IMR-90 (cell line): ENCODE data around the gene NAIF1. TPM values are rescaled to one million over a fixed set of nuclear protein-coding genes. Genes with fewer than 3 reads are reported as not detected.

Source experiments
- ATAC-seq: fragments of 200-7000 bp; cut with Tn5 transposase; 2 replicates; pipeline ENCODE4 v1.9.1; 2020; ENCODE audit warnings: low read depth, mild to moderate bottlenecking, moderate library complexity
- BruUV-seq: library from RNA; stranded (reverse); fragments of 400-500 nt; replicated peaks from 2 replicates; lab custom pipeline; 2021; lab: Mats Ljungman, UMichigan
- CTCF ChIA-PET: fragments of 300-600 bp; formaldehyde crosslinking; extraction: SDS; loops from one replicate; lab custom pipeline; 2021; ENCODE audit warnings: antibody characterized with exemption; lab: Yijun Ruan, JAX
- POLR2A ChIA-PET: fragments of 300-600 bp; sonication (Branson Sonifier 250); formaldehyde crosslinking; loops from one replicate; lab custom pipeline; 2022; ENCODE audit warnings: antibody characterized with exemption; ENCODE audit not compliant: unreplicated experiment; lab: Charles Lee
- DNase-seq: peaks from one replicate; pipeline ENCODE4 v3.0.0; 2013
- H2AFZ ChIP-seq: replicated peaks from 2 replicates; pipeline ENCODE3; 2013; ENCODE audit warnings: low read length, mild to moderate bottlenecking; ENCODE audit not compliant: poor library complexity
- H2AK5ac ChIP-seq: 2 replicates; pipeline ENCODE4 v1.6.1; 2013; ENCODE audit warnings: low read depth, low read length, inconsistent platforms
- H2AK9ac ChIP-seq: replicated peaks from 2 replicates; pipeline ENCODE3; 2013; ENCODE audit warnings: mild to moderate bottlenecking, low read depth, low read length, moderate library complexity; ENCODE audit not compliant: poor library complexity
- H2BK120ac ChIP-seq: 2 replicates; pipeline ENCODE4 v1.6.1; 2013; ENCODE audit warnings: low read depth, low read length, inconsistent platforms
- H2BK15ac ChIP-seq: 3 replicates; pipeline ENCODE4 v1.6.1; 2013; ENCODE audit warnings: low read depth, low read length, inconsistent platforms
- H2BK20ac ChIP-seq: 2 replicates; pipeline ENCODE4 v1.6.1; 2013; ENCODE audit warnings: low read depth, mild to moderate bottlenecking, inconsistent platforms, low read length, moderate library complexity
- H2BK5ac ChIP-seq: 2 replicates; pipeline ENCODE4 v1.6.1; 2013; ENCODE audit warnings: mild to moderate bottlenecking, low read depth, low read length, inconsistent platforms; ENCODE audit not compliant: poor library complexity, severe bottlenecking
- H3K14ac ChIP-seq: replicated peaks from 2 replicates; pipeline ENCODE4 v1.6.1; 2013; ENCODE audit warnings: low read depth, low read length, inconsistent platforms
- H3K18ac ChIP-seq: 2 replicates; pipeline ENCODE4 v1.6.1; 2013; ENCODE audit warnings: low read depth, low read length, control low read depth
- H3K23ac ChIP-seq: 2 replicates; pipeline ENCODE4 v1.6.1; 2013; ENCODE audit warnings: low read depth, low read length, inconsistent platforms
- H3K27ac ChIP-seq: 2 replicates; pipeline ENCODE4 v1.5.1; 2013; ENCODE audit warnings: mild to moderate bottlenecking, control low read depth, low read length; ENCODE audit not compliant: insufficient read depth
- H3K27me3 ChIP-seq: 2 replicates; pipeline ENCODE4 v1.6.1; 2013; ENCODE audit warnings: low read length; ENCODE audit not compliant: control insufficient read depth, insufficient read depth
- H3K36me3 ChIP-seq: 2 replicates; pipeline ENCODE4 v1.6.1; 2013; ENCODE audit warnings: low read length, mixed read lengths; ENCODE audit not compliant: control insufficient read depth, insufficient read depth
- H3K4ac ChIP-seq: 2 replicates; pipeline ENCODE4 v1.6.1; 2013; ENCODE audit warnings: low read depth, low read length, inconsistent platforms
- H3K4me1 ChIP-seq: 2 replicates; pipeline ENCODE4 v1.6.1; 2013; ENCODE audit warnings: low read length, mixed read lengths; ENCODE audit not compliant: control insufficient read depth, insufficient read depth
- H3K4me2 ChIP-seq: 2 replicates; pipeline ENCODE4 v1.6.1; 2013; ENCODE audit warnings: low read depth, mild to moderate bottlenecking, control low read depth, low read length, moderate library complexity
- H3K4me3 ChIP-seq: 2 replicates; pipeline ENCODE4 v1.5.1; 2013; ENCODE audit warnings: low read depth, mild to moderate bottlenecking, control low read depth, low read length, moderate library complexity; ENCODE audit not compliant: insufficient read depth
- H3K56ac ChIP-seq: 2 replicates; pipeline ENCODE4 v1.6.1; 2013; ENCODE audit warnings: low read length, inconsistent platforms; ENCODE audit not compliant: insufficient read depth; ENCODE audit errors: extremely low read depth
- H3K79me1 ChIP-seq, 2 experiments: 2 replicates each; pipeline ENCODE4 v1.6.1; 2013; ENCODE audit warnings: low read length in 2 of 2, inconsistent platforms in 1 of 2, low read depth in 1 of 2
- H3K9ac ChIP-seq: 2 replicates; pipeline ENCODE4 v1.6.1; 2013; ENCODE audit warnings: low read depth, low read length, control low read depth
- H3K9me1 ChIP-seq: 2 replicates; pipeline ENCODE4 v1.6.1; 2013; ENCODE audit warnings: low read length, inconsistent platforms; ENCODE audit not compliant: insufficient read depth
- H3K9me3 ChIP-seq: 2 replicates; pipeline ENCODE4 v1.6.1; 2013; ENCODE audit warnings: low read length; ENCODE audit not compliant: control insufficient read depth, insufficient read depth
- H4K20me1 ChIP-seq: 2 replicates; pipeline ENCODE4 v1.6.1; 2013; ENCODE audit warnings: low read length, inconsistent platforms; ENCODE audit not compliant: insufficient read depth
- H4K5ac ChIP-seq: 2 replicates; pipeline ENCODE4 v1.6.1; 2013; ENCODE audit warnings: mild to moderate bottlenecking, low read depth, low read length, control low read depth
- H4K8ac ChIP-seq, 2 experiments: 2 replicates each; pipeline ENCODE4 v1.6.1; 2013; ENCODE audit warnings: low read depth in 2 of 2, low read length in 2 of 2, control low read depth in 1 of 2, inconsistent platforms in 1 of 2
- H4K91ac ChIP-seq: 2 replicates; pipeline ENCODE4 v1.6.1; 2013; ENCODE audit warnings: low read depth, low read length, inconsistent platforms; ENCODE audit not compliant: insufficient read depth
- MXI1 ChIP-seq: IDR thresholded peaks from 2 replicates; pipeline ENCODE4 v1.6.1; 2012; ENCODE audit warnings: low read depth, mild to moderate bottlenecking, low read length, moderate library complexity, borderline replicate concordance
- SMC3 ChIP-seq: fragments of 150-350 bp; IDR thresholded peaks from 2 replicates; pipeline ENCODE4 v1.6.1; 2016; ENCODE audit warnings: low read depth, mild to moderate bottlenecking, antibody characterized with exemption, low read length, moderate library complexity
- WGBS, 2 experiments: methylation state at CpG; one replicate each; pipeline versions ENCODE4 v1.1.5 to v1.1.7; 2013; ENCODE audit warnings: missing lambda C conversion rate in 2 of 2; ENCODE audit not compliant: insufficient read length in 1 of 2; ENCODE audit errors: extremely low coverage in 2 of 2; 5-methylcytosine and 5-hydroxymethylcytosine counted together
- dilution Hi-C: fragments of 300-500 bp; cut with HindIII; formaldehyde crosslinking; loops from one replicate; pipeline ENCODE4 v1.14.3; 2018; ENCODE audit warnings: low sequenced_read_pairs; ENCODE audit not compliant: unreplicated experiment
- in situ Hi-C: fragments of 300-500 bp; cut with MboI; formaldehyde crosslinking; loops from 3 replicates; pipeline ENCODE4 v1.14.3; 2019; ENCODE audit warnings: low sequenced_read_pairs, inconsistent platforms, mixed read lengths
- intact Hi-C: fragments of 100-400 bp; cut with micrococcal nuclease; formaldehyde crosslinking; loops from 2 replicates; pipeline ENCODE4 v1.10.0; 2022
- polyA plus RNA-seq, 3 experiments: library from polyadenylated mRNA; depleted of rRNA; stranded (reverse); fragments of >200 nt; gene quantifications; 2 replicates each; pipeline ENCODE4 v1.2.3, GENCODE V29; 2012; ENCODE audit warnings: low replicate concordance in 1 of 3
- total RNA-seq: library from RNA; depleted of rRNA; stranded (reverse); fragments of >200 nt; gene quantifications from 2 replicates; pipeline ENCODE4 v1.2.3, GENCODE V29; 2012

Gene NAIF1
- total and polyA plus RNA-seq, 2 of the 4 experiments (the other 2 are of a cell fraction), result 9.7 to 10.1 TPM

GRCh38 chr9:128068386-128069205 lies 1.5 kb upstream of the NAIF1 start:
- H4K20me1 ChIP-seq, result no peaks in the 10 kb centered on the region; the same call in 1 of the 2 replicates
- 1% methylated on average over 23 of the region's 50 CpGs; no CpG with 5 or more reads in 1 of the 2 experiments for WGBS, 2 experiments
- peak overlapping the region; percentile 52 for H2BK5ac ChIP-seq
- peak overlapping the region; percentile 96 for H2AK9ac ChIP-seq
- dilution Hi-C loops (no loop called here), in situ Hi-C loops (no loop called here), intact Hi-C loops (no loop called here)
- H3K36me3 ChIP-seq, result no peaks in the 10 kb centered on the region; the same call in 1 of the 2 replicates
- H3K27ac ChIP-seq, result peak overlapping the region; percentile 79
- H3K4ac ChIP-seq, result peak overlapping the region; percentile 63
- ChIA-PET CTCF (no interaction called here), POLR2A (interaction anchor here (0.5 kb wide), 1 partner anchor 155 kb away, joined by 3 read pairs; no protein-coding TSS in a partner anchor)
- H3K79me1 ChIP-seq, result peaks cover 28 to 55% of the 10 kb centered on the region in 2 experiments
- no peak overlapping the region; the same call in 1 of the 2 replicates for H4K5ac ChIP-seq
- H3K9ac ChIP-seq, result peak overlapping the region; percentile 84
- peak overlapping the region; percentile 18 for H2BK120ac ChIP-seq
- ATAC-seq (peak; percentile 2; the same call in 1 of the 2 replicates), DNase-seq (no peak)
- peak overlapping the region; percentile 94 for H3K14ac ChIP-seq
- H3K4me3 ChIP-seq, result peak overlapping the region; percentile 70
- H3K23ac ChIP-seq, result peak overlapping the region; percentile 77
- H3K18ac ChIP-seq, result peak overlapping the region; percentile 11; the same call in 1 of the 2 replicates
- H4K8ac ChIP-seq, result peak overlapping the region in 1 of 2 experiments; percentile 39; a peak in 1 of 4 replicates
- H3K4me2 ChIP-seq, result peak overlapping the region; percentile 94
- peaks cover 6% of the 10 kb centered on the region; the same call in 1 of the 2 replicates for H3K9me1 ChIP-seq
- no peaks in the 10 kb centered on the region for H3K27me3 ChIP-seq
- TF ChIP-seq SMC3 (no peak), MXI1 (0 out of 2 replicates have a peak, but pooled peaks have one; percentile 18)
- no peaks in the 10 kb centered on the region for H3K9me3 ChIP-seq
- no peak overlapping the region for H2BK15ac ChIP-seq
- H2AK5ac ChIP-seq, result peak overlapping the region; percentile 35
- BruUV-seq, result no TSS peak
- H3K56ac ChIP-seq, result peak overlapping the region; percentile 54; the same call in 1 of the 2 replicates
- H2BK20ac ChIP-seq, result 0 out of 2 replicates have a peak overlapping the region, but pooled peaks have one; percentile 8
- peak overlapping the region; percentile 91 for H2AFZ ChIP-seq
- peaks cover 22% of the 10 kb centered on the region for H3K4me1 ChIP-seq
- H4K91ac ChIP-seq, result no peak overlapping the region
